Progenitor cell of endocrine pancreas (in vitro differentiated cells): ENCODE results near the gene SYNPO2L. TPM values are rescaled to one million over a fixed set of nuclear protein-coding genes. Genes with fewer than 3 reads are reported as not detected.
"Not testable (repeated sequence)": the region's sequence is repeated elsewhere in the genome, so short reads cannot be mapped to it uniquely, and the experiment has no call there.

Experiments used
- DNase-seq: peaks from one replicate; pipeline ENCODE4 v3.0.0; 2021; ENCODE audit warnings: low spot score; ENCODE audit not compliant: unreplicated experiment
- H3K27ac Mint-ChIP-seq: 2 replicates; pipeline ENCODE4 v1.8.0; 2021; ENCODE audit warnings: mild to moderate bottlenecking, moderate library complexity, mixed read lengths
- H3K27me3 Mint-ChIP-seq: 2 replicates; pipeline ENCODE4 v1.8.0; 2021; ENCODE audit warnings: mixed read lengths
- H3K36me3 Mint-ChIP-seq: 2 replicates; pipeline ENCODE4 v1.8.0; 2022; ENCODE audit warnings: mixed read lengths; ENCODE audit not compliant: insufficient read depth
- H3K4me1 Mint-ChIP-seq: 2 replicates; pipeline ENCODE4 v1.8.0; 2021; ENCODE audit warnings: low read depth, mixed read lengths
- H3K4me3 Mint-ChIP-seq: 2 replicates; pipeline ENCODE4 v1.8.0; 2021; ENCODE audit warnings: low read depth, mild to moderate bottlenecking, moderate library complexity, mixed read lengths
- H3K9me3 Mint-ChIP-seq: 2 replicates; pipeline ENCODE4 v1.8.0; 2021; ENCODE audit warnings: low read depth, mixed read lengths
- long read RNA-seq: library from polyadenylated mRNA; unstranded; transcript quantifications from one replicate; pipeline ENCODE4 v2.0.0, GENCODE V29; 2020
- total RNA-seq: library from RNA; stranded (reverse); gene quantifications from 2 replicates; pipeline ENCODE4 v1.2.1, GENCODE V29; 2021
- TF ChIP-seq, protein P1 (sequence below): fragments of 200-600 bp; sonication (generic); IDR thresholded peaks from one replicate; pipeline ENCODE4 v1.5.0; 2021; ENCODE audit warnings: antibody characterized with exemption, mild to moderate bottlenecking; ENCODE audit not compliant: unreplicated experiment

Gene SYNPO2L, protein sequence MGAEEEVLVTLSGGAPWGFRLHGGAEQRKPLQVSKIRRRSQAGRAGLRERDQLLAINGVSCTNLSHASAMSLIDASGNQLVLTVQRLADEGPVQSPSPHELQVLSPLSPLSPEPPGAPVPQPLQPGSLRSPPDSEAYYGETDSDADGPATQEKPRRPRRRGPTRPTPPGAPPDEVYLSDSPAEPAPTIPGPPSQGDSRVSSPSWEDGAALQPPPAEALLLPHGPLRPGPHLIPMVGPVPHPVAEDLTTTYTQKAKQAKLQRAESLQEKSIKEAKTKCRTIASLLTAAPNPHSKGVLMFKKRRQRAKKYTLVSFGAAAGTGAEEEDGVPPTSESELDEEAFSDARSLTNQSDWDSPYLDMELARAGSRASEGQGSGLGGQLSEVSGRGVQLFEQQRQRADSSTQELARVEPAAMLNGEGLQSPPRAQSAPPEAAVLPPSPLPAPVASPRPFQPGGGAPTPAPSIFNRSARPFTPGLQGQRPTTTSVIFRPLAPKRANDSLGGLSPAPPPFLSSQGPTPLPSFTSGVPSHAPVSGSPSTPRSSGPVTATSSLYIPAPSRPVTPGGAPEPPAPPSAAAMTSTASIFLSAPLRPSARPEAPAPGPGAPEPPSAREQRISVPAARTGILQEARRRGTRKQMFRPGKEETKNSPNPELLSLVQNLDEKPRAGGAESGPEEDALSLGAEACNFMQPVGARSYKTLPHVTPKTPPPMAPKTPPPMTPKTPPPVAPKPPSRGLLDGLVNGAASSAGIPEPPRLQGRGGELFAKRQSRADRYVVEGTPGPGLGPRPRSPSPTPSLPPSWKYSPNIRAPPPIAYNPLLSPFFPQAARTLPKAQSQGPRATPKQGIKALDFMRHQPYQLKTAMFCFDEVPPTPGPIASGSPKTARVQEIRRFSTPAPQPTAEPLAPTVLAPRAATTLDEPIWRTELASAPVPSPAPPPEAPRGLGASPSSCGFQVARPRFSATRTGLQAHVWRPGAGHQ
- 0.07 TPM in 1 of 2 replicates, not detected in the other for total RNA-seq
- long read RNA-seq: 0 reads

DNA sequence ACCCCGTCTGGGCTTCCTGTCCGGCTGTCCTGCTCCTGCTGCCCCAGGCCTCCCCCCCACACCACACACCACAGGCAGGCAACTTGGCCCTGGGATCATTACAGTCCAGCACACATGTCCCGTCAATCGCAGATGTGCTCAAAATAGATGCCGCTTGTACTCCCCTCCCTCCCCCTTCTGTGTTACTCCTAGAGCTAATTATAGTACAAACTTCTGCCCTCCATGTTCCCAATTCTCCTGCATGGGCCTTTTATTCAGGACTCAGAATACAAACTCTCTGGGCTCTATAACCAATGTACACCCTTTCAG, at the start of gene SYNPO2L:
Gene SYNPO2L (minus strand): TSS at position 40 of the 309 bp plus-strand sequence. CDS start 107 bp downstream, outside the sequence.
- Mint-ChIP-seq H3K27me3 (no peaks in the 10 kb centered on the region), H3K27ac (no peak within 1 kb of the TSS), H3K36me3 (no peaks in the 10 kb centered on the region), H3K4me3 (no peak within 1 kb of the TSS), H3K9me3 (no peaks in the 10 kb centered on the region), H3K4me1 (no peaks in the 10 kb centered on the region)
- TF ChIP-seq, protein P1, sequence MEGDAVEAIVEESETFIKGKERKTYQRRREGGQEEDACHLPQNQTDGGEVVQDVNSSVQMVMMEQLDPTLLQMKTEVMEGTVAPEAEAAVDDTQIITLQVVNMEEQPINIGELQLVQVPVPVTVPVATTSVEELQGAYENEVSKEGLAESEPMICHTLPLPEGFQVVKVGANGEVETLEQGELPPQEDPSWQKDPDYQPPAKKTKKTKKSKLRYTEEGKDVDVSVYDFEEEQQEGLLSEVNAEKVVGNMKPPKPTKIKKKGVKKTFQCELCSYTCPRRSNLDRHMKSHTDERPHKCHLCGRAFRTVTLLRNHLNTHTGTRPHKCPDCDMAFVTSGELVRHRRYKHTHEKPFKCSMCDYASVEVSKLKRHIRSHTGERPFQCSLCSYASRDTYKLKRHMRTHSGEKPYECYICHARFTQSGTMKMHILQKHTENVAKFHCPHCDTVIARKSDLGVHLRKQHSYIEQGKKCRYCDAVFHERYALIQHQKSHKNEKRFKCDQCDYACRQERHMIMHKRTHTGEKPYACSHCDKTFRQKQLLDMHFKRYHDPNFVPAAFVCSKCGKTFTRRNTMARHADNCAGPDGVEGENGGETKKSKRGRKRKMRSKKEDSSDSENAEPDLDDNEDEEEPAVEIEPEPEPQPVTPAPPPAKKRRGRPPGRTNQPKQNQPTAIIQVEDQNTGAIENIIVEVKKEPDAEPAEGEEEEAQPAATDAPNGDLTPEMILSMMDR: no peak
- no peak for DNase-seq

DNA sequence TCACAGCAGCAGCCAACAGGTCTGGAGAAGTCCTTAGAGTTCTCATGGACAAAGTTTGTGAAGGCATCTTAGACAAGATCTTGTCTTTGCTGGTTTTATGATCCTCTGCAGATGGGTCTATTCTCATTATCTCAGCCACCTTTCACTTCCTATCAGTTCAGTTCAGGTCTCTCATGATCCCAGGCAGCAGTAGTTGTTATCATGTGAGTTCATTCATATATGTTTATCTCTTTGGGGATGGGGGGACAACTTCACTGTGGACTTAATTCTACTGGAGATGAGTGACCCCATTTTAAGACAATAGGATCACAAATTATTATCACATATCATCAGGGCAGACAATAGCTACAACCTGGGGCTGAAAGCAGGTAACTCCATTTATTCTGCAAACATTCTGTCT, 48.1 kb upstream of the SYNPO2L start:
- not testable (repeated sequence) for H3K36me3 Mint-ChIP-seq, DNase-seq, H3K4me1 Mint-ChIP-seq, H3K4me3 Mint-ChIP-seq, H3K27me3 Mint-ChIP-seq, H3K27ac Mint-ChIP-seq, H3K9me3 Mint-ChIP-seq

- not testable (repeated sequence) for H3K9me3 Mint-ChIP-seq, H3K36me3 Mint-ChIP-seq, H3K4me3 Mint-ChIP-seq, H3K4me1 Mint-ChIP-seq, H3K27me3 Mint-ChIP-seq, DNase-seq, H3K27ac Mint-ChIP-seq
Measured at GRCh38 chr10:73698819-73699218, 43.0 kb upstream of the SYNPO2L start.

GRCh38 chr10:73697675-73698159, 41.9 kb upstream of the SYNPO2L start, which contains the start of gene AGAP5:
Gene AGAP5, minus strand, starts transcription at chr10:73698109. Its CDS starts 354 bp downstream, at chr10:73697755.
- not testable (repeated sequence) for H3K27me3 Mint-ChIP-seq, DNase-seq

DNA sequence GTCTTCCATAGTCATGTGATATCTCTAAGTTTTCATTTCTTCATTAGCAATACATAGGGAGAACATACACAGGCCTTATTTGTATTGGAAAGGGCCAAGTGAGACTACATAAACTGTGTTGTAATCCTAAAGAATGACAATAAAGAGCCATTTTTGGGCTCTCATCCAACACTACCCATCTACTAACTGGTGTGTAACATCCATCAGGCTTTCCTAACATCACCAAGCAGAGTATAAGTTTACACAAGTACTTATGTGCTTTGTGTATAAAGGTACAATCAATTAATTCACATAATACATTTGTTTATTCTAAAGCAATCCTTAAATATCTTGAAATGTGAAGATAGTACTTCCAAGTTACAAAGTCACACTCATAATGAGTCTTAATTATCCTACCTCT, 39.5 kb upstream of the SYNPO2L start:
- H3K4me3 Mint-ChIP-seq, H3K9me3 Mint-ChIP-seq, H3K4me1 Mint-ChIP-seq, DNase-seq, H3K27ac Mint-ChIP-seq, H3K27me3 Mint-ChIP-seq, H3K36me3 Mint-ChIP-seq: not testable (repeated sequence)

More at GRCh38 chr10:73697675-73698159, 41.9 kb upstream of the SYNPO2L start, which contains the start of gene AGAP5:
- not testable (repeated sequence) for H3K27ac Mint-ChIP-seq, H3K36me3 Mint-ChIP-seq, H3K4me1 Mint-ChIP-seq, H3K4me3 Mint-ChIP-seq, H3K9me3 Mint-ChIP-seq

DNA sequence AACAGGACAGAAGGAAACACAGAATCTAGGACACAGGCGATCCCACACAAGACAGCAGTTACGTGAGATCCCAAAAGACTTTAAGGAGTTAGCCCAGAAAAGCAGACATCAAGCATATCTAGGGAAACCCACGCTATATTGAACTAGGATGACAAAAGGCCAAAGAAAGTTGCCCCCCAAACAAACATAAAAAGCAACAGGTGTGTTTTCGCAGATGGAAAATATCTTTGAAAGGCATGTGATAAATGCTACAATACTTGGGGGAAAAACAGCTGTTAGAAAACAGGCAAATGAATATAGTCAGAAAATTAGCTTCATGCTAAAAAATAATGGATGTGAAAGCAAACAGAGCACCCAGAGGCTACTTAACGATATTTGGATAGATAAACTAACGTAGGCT, 34.9 kb upstream of the SYNPO2L start:
- not testable (repeated sequence) for H3K4me1 Mint-ChIP-seq, H3K4me3 Mint-ChIP-seq, DNase-seq, H3K9me3 Mint-ChIP-seq, H3K27me3 Mint-ChIP-seq, H3K27ac Mint-ChIP-seq, H3K36me3 Mint-ChIP-seq

GRCh38 chr10:73689596-73689995, 33.8 kb upstream of the SYNPO2L start:
- not testable (repeated sequence) for H3K9me3 Mint-ChIP-seq, H3K27ac Mint-ChIP-seq, DNase-seq, H3K4me3 Mint-ChIP-seq, H3K4me1 Mint-ChIP-seq, H3K27me3 Mint-ChIP-seq
- H3K36me3 Mint-ChIP-seq: peaks cover 11% of the 10 kb centered on the region

- H3K27ac Mint-ChIP-seq, H3K9me3 Mint-ChIP-seq, H3K4me1 Mint-ChIP-seq, DNase-seq, H3K4me3 Mint-ChIP-seq, H3K27me3 Mint-ChIP-seq: not testable (repeated sequence)
- H3K36me3 Mint-ChIP-seq: peaks cover 11% of the 10 kb centered on the region
Measured at GRCh38 chr10:73687641-73688040, 31.8 kb upstream of the SYNPO2L start.

GRCh38 chr10:73674546-73674945, 18.7 kb upstream of the SYNPO2L start:
- H3K27me3 Mint-ChIP-seq, H3K4me1 Mint-ChIP-seq, H3K27ac Mint-ChIP-seq, DNase-seq, H3K36me3 Mint-ChIP-seq, H3K9me3 Mint-ChIP-seq, H3K4me3 Mint-ChIP-seq: not testable (repeated sequence)

DNA sequence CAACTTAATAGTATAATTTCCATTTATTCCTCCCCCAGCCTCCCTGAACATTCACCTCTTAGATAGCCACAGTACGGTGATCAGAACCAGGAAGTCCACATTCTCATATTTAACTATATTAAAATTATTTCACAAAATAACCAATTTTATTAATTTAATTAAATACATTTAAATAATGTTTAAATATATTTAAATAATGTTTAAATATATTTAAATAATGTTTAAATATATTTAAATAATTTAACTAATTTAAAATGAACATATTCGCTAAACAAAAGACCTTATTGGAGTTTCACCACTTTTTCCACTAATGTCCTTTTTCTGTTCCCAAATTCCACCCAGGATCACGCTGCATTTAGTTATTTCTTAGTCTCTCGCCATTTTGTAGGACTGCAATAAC, 12.5 kb upstream of the SYNPO2L start:
- not testable (repeated sequence) for H3K4me3 Mint-ChIP-seq, H3K27me3 Mint-ChIP-seq, H3K4me1 Mint-ChIP-seq, H3K9me3 Mint-ChIP-seq, DNase-seq, H3K27ac Mint-ChIP-seq, H3K36me3 Mint-ChIP-seq

- H3K27ac Mint-ChIP-seq, H3K4me3 Mint-ChIP-seq, H3K9me3 Mint-ChIP-seq, DNase-seq, H3K4me1 Mint-ChIP-seq, H3K36me3 Mint-ChIP-seq, H3K27me3 Mint-ChIP-seq: not testable (repeated sequence)
Measured at GRCh38 chr10:73666153-73666809, 10.5 kb upstream of the SYNPO2L start.
